CD4-positive, alpha-beta T cell treated with Interleukin-21 for 1 hour (primary cell): ENCODE results near the gene ARHGEF2.

Experiments used
- DNase-seq: peaks from one replicate; pipeline ENCODE4 v3.0.0-alpha.2; 2020

ARHGEF2 gene

DNA sequence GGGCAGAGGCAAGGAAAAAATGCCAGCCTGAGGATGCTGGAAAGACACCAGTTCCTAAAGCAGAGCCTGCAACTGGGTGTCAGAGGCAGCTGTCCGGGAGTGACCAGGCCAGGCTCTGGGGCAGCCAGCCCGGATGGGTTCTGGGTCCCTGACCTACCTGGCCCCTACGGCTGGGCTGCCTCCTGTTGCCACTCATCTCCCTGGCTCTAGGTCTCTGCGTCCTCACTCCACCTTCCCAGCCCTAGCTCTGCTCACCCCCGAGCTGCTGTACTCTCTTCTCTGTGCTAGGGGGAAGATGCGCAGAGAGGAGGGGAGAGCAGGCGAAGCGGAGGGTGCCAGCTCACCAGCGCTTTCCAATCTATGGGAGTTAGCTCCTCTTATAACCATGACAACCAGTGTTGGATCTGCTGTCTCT lies 9.0 kb downstream of the ARHGEF2 start:
- DNase-seq, result no peak

DNA sequence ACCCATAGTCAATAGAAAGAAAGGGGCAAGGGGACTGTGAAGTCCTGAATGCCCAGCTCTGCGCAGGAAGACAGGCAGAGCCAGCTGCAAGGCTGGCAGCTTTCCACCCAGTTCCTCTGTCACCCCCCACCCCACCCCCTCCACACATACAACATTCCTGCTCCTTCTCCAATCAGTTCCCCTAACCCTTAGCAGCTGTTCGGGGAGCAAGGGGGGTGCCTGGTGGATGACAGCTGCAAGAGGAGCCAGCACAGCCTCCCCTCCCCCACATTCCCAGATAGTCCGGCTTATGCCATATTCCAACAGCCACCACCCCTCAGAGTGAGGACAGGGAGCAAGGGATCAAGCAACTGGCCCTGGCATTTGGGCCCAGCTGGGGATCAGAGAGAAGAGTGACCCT lies 9.7 kb downstream of the ARHGEF2 start:
- no peak for DNase-seq

GRCh38 chr1:155968051-155968400 lies 10.3 kb downstream of the ARHGEF2 start:
- no peak for DNase-seq

GRCh38 chr1:155967341-155968050 lies 10.9 kb downstream of the ARHGEF2 start:
- peak; percentile 35 for DNase-seq

DNA sequence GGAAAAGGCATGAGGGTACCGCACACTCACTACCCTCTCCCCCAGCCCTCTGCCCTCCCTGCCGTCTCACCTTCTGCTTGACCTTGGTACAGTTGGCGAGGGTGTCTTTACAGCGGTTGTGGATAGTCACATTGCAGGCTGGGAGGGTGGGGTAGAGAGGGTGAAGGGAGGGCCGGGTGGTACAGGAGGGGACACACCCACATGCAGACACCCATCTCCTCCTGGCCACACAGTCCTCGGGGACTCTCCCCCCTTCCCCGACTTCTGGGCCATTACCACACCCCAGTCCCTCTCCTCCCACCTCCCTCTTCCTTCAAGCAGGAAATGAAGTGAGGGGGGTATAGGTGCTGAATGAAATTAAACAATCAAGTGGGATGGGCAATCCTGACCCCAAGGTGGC lies 11.6 kb downstream of the ARHGEF2 start:
- no peak for DNase-seq

- DNase-seq, result no peak
Observed at GRCh38 chr1:155966135-155966534, 12.2 kb downstream of the ARHGEF2 start.

- DNase-seq, result no peak
Observed at GRCh38 chr1:155964193-155964592, 14.2 kb downstream of the ARHGEF2 start.

DNA sequence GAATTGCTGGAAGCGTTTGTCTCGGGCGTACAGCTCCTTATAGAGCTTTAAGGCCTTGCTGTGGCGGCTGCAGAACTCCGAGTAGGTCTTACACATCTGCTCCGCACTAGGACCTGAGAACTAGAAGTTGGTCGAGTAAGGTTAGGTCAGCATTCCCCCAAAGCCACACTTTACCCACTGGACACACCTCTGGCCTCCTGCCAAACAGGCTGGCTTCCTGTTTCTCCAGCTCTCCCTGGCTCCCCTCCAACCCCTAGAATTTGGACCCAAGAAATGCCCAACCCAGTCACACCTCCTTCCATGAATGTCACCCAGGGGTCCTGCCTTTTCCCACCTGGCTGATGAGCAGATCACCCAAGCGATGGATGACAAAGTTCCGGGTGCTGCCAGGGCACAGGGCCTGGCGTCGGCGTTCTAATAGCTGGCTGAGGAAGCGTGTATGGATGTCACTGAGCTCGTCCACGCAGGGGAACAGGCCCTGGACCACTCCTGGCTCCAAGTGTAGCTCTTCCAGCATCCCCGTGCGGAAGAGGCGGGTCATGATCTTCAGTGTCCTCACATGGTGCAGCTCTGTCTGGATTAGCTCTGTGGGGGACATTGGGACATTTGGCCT lies 15.6 kb downstream of the ARHGEF2 start:
- no peak for DNase-seq

GRCh38 chr1:155961937-155962336 lies 16.4 kb downstream of the ARHGEF2 start:
- DNase-seq, result peak; percentile 22

DNA sequence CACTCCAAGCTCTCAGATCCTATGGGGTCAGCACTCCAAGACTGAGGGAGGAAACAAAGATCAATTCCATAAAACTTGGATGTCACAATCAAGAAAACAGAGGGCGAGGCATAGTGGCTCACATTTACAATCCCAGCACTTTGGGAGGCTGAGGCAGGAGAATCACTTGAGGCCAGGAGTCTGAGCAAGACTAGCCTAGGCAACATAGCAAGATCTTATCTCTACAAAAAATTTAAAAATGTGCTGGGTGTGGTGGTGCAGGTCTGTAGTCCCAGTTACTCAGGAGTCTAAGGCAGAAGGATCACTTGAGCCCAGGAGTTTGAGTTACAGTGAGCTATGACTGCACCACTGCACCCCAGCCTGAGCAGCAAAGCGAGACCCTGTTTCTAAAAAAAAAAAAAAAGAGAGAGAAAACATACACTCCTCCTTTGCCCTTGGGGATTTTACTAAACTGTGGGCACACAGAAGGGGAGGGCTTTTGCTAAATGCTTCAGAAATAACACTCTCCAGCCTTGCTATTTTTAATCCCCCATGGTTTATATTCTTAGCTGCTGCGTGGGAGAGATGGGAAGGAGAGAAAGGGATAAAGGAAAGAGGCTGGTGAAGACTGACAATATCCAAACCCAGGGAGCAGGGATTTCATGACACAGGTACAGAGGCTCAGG lies 18.1 kb downstream of the ARHGEF2 start:
- DNase-seq, result no peak

DNA sequence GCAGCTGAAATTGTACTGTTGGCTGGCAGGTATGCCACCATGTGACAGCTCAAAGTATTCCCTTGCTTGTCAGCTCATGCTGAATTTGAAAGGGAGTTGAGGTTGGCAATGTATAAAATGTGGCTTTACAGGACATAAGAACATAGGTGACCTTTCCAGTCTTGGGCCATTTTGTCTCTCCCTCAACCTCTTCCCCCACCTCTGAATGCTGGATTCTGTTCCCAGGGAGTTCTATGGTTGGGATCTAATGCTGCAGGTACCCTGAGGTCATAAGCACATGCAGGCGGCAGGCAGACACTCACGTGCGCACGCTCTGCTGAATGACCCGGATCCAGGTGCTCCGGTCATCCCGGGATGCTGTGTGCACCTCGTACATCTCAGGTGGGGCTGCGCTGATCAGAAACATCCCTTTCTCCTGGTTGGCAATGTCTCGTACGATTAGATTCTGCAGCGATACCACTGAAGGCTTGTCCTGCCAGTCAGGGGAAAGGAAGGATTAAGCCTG lies 20.9 kb downstream of the ARHGEF2 start:
- no peak for DNase-seq

DNA sequence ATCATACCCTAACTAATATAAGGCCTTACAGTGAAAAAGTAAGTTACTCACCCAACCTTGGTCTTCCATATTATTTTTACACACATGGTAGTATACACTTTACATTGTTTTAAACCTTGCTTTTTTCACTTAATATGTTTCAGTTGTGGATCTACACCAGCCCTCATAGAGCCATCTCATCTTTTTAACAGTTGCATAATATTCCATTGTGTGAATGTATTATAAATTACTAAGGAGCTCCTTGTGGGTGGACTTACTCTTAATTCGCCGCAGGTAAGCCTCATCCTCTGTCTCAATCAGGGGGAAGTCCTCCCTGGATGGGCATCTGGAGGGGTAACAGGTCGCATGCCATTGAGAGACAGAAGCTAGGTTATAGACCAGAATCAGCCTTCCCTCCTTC lies 23.7 kb downstream of the ARHGEF2 start:
- DNase-seq, result no peak

DNA sequence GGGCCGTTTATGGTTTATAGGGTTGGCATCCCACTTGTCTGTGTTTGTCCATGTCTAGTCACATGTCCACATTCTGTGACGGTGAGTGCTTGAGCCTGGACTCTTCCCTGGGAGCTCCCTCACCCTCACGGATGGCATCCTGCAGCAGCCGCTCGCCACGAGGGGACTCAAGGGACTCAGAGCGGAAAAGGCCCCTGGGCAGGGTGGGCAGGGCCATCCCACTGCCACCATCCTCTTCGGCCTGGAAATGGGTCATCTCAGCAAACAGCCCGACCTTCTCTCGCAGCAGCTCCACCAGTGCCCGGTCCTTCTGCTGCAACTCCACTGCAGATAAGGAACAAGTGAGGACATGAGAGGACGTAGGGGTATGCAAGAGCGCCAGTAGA lies 25.8 kb downstream of the ARHGEF2 start:
- DNase-seq, result no peak

DNA sequence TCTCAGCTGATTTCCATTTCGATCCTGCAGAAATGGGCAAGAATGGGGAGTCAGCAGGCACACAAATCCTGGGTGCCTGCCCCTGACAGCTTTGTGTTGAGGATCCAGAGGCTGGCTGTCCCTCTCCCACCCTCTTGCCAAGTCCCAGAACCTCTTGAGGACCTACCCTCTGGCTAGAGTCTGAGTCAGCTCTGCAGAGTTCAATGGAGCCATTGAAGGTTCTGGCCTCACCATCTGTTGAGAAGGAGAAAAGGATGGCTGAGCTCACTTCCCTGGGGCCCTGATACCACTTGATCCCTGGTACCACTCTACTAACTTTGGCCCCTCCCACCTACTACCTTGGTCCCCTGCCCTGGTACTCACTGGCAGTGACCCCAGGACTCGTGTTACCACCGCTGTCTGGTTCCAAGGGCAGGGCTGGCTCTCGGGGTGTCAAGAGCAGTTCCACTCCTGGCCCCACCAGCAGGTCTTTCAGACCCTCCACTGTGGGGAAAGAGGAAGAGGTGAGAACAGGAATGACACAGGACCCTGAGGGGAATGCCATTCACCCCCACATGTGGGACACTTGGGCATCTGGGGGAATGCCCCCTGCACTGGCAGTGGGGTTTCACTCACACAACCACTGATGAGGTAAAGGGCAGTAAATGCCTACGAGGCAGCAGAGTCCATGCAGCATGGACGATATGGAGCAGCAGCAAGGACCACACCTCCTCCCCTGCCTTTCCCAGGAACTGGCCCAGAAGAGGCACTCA lies 26.4 kb downstream of the ARHGEF2 start:
- no peak for DNase-seq

GRCh38 chr1:155950829-155951228 lies 27.5 kb downstream of the ARHGEF2 start:
- no peak for DNase-seq

DNA sequence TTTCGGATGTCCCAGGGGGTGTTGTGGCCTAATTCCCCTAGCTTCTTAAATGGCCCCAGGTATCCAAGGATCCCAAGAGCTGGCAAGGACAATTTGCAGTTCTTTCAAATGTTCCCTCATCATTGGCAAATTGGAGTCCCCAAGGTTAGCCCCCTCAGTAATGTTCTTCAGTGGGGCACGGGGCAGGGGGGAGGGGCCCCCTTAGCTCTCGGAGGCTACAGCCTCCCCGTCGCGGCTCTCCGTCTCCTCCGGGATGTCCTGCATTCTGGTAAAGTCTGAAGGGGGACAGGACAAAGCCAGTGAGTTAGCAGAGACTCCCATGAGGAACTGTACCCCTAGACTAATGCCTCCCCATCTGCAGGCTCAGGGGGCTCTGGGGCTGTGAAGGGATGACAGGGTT lies 30.6 kb downstream of the ARHGEF2 start:
- DNase-seq, result no peak

GRCh38 chr1:155947292-155947691 lies 31.1 kb downstream of the ARHGEF2 start:
- DNase-seq, result no peak

GRCh38 chr1:155946633-155947219 lies 31.6 kb downstream of the ARHGEF2 start:
- DNase-seq, result no peak

DNA sequence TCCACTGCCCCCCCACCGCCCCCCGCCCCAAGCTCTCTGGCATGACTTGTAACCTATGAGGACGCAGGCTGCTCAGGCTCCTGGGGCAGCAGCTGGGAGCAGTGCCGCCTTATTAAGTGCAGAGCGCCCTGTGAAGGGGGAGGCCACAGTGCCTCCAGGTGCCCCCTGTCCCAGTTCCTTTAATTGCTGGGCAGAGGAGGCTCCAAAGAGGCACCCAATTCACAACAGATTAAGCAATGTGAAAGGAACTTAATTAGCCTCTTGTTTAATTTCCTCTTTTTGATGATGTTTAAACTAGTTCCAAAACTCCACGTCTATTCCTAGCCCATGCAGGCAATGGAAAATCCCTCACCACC lies 33.9 kb downstream of the ARHGEF2 start:
- no peak for DNase-seq

DNA sequence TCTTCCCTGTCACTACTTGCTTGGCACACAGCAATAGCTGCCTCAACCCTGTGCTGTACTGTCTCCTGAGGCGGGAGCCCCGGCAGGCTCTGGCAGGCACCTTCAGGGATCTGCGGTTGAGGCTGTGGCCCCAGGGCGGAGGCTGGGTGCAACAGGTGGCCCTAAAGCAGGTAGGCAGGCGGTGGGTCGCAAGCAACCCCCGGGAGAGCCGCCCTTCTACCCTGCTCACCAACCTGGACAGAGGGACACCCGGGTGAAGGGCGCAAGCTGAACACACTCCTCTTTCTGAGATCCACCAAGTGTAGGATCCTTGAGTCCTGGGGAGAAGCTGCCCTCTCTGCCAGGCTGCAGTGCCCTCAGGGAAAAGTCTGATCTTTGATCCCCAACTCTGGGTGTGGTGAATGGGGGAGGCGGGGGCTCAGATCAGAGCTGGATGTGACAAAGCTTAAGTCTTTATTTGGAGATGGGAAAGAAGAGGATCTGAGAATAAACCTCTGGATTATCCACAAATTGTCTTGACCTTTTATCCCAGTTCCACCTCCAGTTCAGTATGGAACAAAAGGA lies 35.7 kb downstream of the ARHGEF2 start:
- no peak for DNase-seq

GRCh38 chr1:155941845-155942531 lies 36.4 kb downstream of the ARHGEF2 start:
- DNase-seq, result no peak
